Measurements from ENCODE around the gene CEP76.

- no peak for TF ChIP-seq CTCF (IDR thresholded peaks at IDR 0.05)
- no peak for TF ChIP-seq EZH2 (IDR thresholded peaks at IDR 0.05; ENCODE audit: borderline replicate concordance, insufficient read depth, low read depth, low read length, poor library complexity, severe bottlenecking)
These were observed 10.3 kb downstream of the CEP76 start for GRCh38 chr18:12692206-12692605.

All from B cell (primary cell).